Measurements from ENCODE around the gene ZFAND3. TPM values are rescaled to one million over a fixed set of nuclear protein-coding genes. Genes with fewer than 3 reads are reported as not detected.
A peak's percentile ranks its signal among the peaks of the same experiment; 100 is the strongest.

ZFAND3 gene
- total and polyA plus RNA-seq, 8 donors = 65.9 to 125 (median 118) TPM

DNA sequence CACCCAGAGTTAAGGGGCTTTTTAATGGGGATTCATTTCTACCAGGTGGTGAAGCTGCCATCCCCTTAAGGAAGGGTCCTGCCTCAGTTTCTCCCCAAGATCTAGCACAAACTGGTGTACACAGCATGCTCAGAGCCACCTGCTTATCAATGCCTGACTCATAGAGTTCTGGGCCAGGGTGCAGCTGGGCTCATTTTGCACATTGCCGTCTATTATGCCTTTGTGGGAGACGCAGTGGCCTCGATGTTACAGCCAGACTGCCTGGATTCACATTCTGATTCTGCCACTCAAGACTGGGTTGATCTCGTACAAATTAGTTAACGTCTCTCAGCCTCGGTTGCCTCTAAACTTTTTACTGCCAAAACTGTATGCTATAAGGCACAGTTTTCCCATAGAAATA is 365.7 kb downstream of the ZFAND3 start:
- H3K27me3 ChIP-seq = no peaks in the 10 kb centered on the region
- ATAC-seq (no peak), DNase-seq (peak in 1 of 4 donors; percentile 22)
- intact Hi-C loops (cut with DNase I) = no loop called here
- H3K4me1 ChIP-seq = no peaks in the 10 kb centered on the region
- H3K27ac ChIP-seq = no peak overlapping the region
- no peak overlapping the region for H3K4me3 ChIP-seq
- H3K9me3 ChIP-seq = no peaks in the 10 kb centered on the region
- peaks cover 0 to 13% of the 10 kb centered on the region in 2 donors for H3K36me3 ChIP-seq
- no peak for TF ChIP-seq CTCF (IDR thresholded peaks at IDR 0.05)

DNA sequence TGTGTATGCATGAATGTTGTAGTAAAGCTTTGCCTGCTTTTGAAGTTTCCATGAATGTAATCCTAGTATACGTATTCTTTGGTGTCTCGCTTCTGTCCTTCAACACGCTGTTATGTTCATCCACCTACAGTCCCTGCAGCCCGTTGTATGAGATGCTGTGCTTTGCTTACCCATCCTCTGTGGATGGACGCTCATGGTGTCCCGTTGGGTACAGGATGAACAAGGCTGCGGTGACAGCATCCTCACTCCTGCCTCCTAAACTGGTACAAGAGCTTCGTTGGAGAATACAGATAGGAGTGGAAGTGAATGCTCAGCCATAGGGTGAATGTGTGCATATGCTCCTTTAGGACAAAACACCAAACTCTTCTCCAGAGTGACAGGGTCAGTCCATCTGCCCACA is 366.2 kb downstream of the ZFAND3 start:
- no peak overlapping the region for H3K27ac ChIP-seq
- no peaks in the 10 kb centered on the region for H3K9me3 ChIP-seq
- no peaks in the 10 kb centered on the region for H3K27me3 ChIP-seq
- no peak for TF ChIP-seq CTCF (IDR thresholded peaks at IDR 0.05)
- ATAC-seq (no peak), DNase-seq (no peak)
- no peaks in the 10 kb centered on the region for H3K4me1 ChIP-seq
- peaks cover 0 to 13% of the 10 kb centered on the region in 2 donors for H3K36me3 ChIP-seq
- no peak overlapping the region for H3K4me3 ChIP-seq
- intact Hi-C loops (cut with DNase I) = no loop called here

DNA sequence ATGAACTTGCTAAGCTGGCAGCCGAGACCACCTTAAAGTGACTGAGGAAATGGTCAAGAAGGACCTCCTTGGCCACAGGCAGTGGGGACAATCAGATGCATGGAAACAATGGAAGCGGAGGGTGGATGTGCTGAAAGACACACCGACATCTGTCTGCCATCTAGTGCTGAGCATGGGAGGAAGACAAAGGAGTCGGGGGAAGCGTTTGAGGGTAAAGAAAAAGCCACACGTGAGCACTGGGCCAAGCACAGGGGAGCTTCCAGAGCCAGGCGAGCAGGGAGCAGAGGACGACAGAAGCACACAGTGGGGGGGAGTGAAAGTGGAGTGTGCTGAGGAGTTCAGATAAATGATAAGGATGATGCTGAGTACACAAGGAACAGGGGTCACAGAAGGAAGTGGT is 367.8 kb downstream of the ZFAND3 start:
- peaks cover 0 to 22% of the 10 kb centered on the region in 2 donors for H3K36me3 ChIP-seq
- no peaks in the 10 kb centered on the region for H3K4me1 ChIP-seq
- no peaks in the 10 kb centered on the region for H3K27me3 ChIP-seq
- H3K4me3 ChIP-seq = no peak overlapping the region
- DNase-seq (no peak), ATAC-seq (no peak)
- intact Hi-C loops (cut with DNase I) = no loop called here
- no peak for TF ChIP-seq CTCF (IDR thresholded peaks at IDR 0.05)
- no peaks in the 10 kb centered on the region for H3K9me3 ChIP-seq
- no peak overlapping the region for H3K27ac ChIP-seq

DNA sequence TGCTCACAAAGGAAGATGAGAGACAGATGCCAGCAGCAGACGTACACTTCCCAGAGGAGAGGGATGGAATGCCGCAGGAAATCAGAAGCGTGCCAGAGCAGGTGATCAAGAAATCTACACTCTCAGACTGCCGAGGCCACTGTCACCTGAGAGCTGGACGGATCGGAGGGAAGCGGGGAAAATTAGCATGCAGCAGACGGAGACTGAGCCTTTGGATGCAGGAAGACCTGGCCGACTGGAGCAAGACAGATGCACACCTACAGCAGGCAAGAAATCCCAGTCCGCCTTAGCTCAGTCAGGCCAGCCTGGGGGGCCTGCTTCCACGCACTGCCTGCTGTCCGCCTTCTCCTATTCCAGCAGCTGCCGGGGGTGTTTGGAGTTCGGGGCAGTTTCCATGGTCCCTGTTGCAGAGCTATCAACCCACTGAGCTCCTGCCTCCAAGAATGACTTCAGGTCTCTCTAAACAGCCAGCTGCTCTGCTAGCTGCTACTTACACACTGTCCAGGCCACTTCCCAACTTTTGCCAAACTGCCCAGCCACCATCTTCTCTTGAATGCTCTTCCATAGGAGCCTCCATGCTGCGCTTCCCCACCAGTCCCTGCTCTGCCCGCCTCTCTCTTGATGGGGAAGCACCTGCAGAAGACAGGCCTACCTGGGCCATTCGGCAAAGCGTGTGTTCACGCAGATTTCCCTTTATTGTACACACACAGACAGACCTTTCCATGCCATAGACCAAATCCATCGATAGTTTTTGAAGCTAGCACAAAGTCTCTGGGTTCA is 368.5 kb downstream of the ZFAND3 start:
- Histone ChIP-seq H3K27ac (no peak overlapping the region), H3K9me3 (no peaks in the 10 kb centered on the region), H3K4me3 (no peak overlapping the region), H3K36me3 (peaks cover 0 to 22% of the 10 kb centered on the region in 2 donors), H3K4me1 (no peaks in the 10 kb centered on the region), H3K27me3 (no peaks in the 10 kb centered on the region)
- DNase-seq = no peak
- intact Hi-C loops (cut with DNase I) = no loop called here
- no peak for TF ChIP-seq CTCF (IDR thresholded peaks at IDR 0.05)
- ATAC-seq = no peak

- ATAC-seq = no peak
- no peaks in the 10 kb centered on the region for H3K9me3 ChIP-seq
- intact Hi-C loops (cut with DNase I) = no loop called here
- TF ChIP-seq CTCF (IDR thresholded peaks at IDR 0.05) = no peak
- no peak overlapping the region for H3K4me3 ChIP-seq
- H3K36me3 ChIP-seq = peaks cover 0 to 22% of the 10 kb centered on the region in 2 donors
- no peaks in the 10 kb centered on the region for H3K27me3 ChIP-seq
- H3K27ac ChIP-seq = no peak overlapping the region
- no peak for DNase-seq
- no peaks in the 10 kb centered on the region for H3K4me1 ChIP-seq
Observed at GRCh38 chr6:38188677-38189335, 369.3 kb downstream of the ZFAND3 start.
